GM12872 (cell line): Measurements from ENCODE around the gene SUPT7L.

Source experiments
- TF ChIP-seq, protein P1 (sequence below): IDR thresholded peaks from 3 replicates; pipeline ENCODE4 v1.5.1; 2011; ENCODE audit warnings: low read depth, mild to moderate bottlenecking, low read length, moderate library complexity; ENCODE audit not compliant: insufficient read depth

SUPT7L gene, protein sequence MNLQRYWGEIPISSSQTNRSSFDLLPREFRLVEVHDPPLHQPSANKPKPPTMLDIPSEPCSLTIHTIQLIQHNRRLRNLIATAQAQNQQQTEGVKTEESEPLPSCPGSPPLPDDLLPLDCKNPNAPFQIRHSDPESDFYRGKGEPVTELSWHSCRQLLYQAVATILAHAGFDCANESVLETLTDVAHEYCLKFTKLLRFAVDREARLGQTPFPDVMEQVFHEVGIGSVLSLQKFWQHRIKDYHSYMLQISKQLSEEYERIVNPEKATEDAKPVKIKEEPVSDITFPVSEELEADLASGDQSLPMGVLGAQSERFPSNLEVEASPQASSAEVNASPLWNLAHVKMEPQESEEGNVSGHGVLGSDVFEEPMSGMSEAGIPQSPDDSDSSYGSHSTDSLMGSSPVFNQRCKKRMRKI

DNA sequence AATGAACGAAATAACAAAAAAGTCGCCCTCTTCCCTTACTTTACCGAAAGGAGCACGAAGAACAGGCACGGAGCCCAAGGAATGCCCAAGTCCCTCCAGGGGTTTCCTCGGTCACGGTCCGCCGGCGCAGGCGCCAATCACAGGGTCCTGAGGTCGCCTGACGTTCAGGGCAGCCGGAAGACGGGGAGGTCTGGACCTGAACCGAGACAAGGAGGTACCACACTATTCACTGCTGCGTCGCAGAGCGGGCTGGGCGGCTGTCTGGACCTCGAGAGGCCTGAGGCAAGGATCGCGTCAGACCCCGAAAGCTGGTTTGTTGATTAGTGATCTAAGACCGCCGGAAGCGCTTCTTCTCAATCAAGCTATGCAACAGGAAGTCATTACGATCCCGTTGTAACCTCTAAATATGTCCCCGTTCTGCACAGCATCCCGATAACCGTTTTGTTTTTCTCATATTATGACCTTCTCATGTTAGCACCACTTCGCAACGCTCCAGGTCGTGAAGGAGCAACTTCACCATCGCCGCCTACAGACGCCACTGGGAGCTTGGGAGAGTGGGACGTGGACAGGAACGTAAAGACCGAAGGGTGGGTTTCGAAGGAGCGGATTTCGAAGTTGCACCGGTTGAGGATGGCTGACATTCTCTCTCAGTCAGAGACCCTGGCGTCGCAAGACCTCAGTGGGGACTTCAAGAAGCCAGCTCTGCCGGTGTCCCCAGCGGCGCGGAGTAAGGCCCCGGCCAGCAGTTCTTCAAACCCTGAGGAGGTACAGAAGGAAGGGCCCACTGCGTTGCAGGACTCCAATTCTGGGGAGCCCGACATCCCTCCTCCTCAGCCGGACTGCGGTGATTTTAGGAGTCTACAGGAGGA is at the start of gene SUPT7L, which contains the start of gene SLC4A1AP:
Gene SUPT7L, minus strand, starts transcription at position 330 of the 869 bp plus-strand sequence. CDS start 1,422 bp downstream, outside the sequence.
Gene SLC4A1AP, plus strand, starts transcription at position 605 of the 869 bp plus-strand sequence. Its CDS starts 26 bp downstream, at position 631.
- TF ChIP-seq, protein P1, sequence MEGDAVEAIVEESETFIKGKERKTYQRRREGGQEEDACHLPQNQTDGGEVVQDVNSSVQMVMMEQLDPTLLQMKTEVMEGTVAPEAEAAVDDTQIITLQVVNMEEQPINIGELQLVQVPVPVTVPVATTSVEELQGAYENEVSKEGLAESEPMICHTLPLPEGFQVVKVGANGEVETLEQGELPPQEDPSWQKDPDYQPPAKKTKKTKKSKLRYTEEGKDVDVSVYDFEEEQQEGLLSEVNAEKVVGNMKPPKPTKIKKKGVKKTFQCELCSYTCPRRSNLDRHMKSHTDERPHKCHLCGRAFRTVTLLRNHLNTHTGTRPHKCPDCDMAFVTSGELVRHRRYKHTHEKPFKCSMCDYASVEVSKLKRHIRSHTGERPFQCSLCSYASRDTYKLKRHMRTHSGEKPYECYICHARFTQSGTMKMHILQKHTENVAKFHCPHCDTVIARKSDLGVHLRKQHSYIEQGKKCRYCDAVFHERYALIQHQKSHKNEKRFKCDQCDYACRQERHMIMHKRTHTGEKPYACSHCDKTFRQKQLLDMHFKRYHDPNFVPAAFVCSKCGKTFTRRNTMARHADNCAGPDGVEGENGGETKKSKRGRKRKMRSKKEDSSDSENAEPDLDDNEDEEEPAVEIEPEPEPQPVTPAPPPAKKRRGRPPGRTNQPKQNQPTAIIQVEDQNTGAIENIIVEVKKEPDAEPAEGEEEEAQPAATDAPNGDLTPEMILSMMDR = no peak

DNA sequence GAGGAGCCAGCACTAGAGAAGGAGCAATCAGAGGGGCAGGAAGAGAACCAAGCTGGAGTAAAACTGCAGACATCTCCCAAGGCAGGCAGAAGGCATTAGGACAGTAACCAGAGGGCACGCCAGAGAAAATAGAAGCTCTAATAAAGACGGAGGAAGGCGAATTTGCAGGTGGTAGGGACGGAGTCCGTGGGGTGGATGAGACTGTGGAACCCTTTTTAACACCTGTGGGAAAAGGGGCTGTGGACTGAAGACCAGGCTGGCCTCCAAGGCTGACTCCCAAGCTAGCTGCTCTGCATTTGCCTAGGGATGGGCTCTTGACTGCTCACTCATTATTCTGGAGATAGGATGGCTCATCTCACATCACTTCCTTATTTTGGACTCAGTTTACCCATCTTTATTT is 49.8 kb upstream of the SUPT7L start:
- TF ChIP-seq, protein P1 = no peak

DNA sequence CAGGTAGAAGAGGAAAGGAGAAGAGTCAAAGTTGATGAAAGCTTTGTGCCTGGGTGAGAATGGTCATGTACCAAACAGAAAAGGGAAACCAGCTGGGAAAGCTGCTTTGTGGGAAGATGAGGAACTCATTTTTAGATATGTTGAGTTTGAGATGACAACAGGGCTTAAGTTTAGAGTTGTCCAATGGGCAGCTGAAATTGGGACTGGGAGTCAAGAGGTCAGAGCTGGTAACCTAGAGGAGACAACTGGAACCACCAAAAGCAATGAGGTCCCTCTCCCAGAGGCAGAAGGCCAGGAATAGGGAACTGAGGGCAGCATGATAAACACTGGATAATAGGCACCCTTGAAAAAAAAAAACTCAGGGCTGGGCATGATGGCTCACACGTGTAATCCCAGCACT is 49.1 kb upstream of the SUPT7L start:
- TF ChIP-seq, protein P1 = no peak

DNA sequence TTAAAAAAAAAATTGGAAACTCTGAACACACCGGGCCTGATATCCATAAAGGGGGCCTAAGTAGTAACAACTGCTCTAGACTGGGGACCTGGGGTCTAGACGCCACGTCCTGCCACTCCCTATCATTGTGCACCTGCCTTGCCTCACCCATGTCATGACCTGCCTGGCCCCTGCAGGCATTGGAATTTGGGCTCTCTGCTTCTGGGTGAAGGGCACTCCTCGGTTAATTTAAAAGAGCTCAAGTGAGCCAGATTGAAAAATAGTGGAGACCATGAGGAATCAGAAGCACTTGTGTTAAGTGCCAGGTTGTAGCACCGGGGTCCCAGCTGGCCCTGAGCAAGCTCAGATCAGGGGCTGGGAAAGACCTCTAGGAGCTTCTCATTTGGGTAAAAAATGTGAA is 48.4 kb upstream of the SUPT7L start:
- TF ChIP-seq, protein P1 = no peak

DNA sequence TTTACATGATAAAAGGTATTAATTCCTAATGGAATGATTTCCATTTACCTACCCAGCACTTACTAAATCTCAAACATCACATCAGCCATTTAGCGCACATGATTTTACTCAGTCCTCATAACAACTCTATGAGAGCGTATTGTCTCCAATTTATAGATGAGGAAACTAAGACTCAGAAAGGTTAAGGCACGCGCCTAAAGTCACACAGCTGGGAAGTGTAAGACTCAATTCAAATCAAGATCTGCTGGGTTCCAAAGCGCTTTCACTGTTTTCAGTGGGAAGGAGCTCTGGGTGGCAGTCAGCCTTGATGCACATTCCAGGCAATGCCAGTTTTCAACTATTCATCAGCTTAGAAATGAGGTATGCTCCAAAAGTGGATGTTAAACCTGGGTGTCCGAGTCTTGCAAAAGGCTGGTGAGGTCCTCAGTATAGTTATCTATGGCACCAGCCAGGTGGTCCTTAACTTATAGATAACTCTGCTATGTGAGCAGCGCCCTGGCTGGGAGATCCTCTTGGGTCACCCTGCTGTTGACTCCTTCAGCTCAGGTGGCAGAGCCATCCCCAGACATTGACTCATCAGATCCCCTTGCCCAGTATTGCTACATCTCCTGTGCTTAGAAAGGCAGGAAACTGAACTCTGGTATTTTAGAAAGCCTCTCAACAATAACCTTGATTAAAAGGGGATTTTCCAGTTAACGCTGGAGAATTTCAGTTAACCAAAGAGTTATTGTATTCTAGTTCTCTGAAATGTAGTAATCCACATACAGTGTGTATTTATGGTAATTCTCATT is 47.4 kb upstream of the SUPT7L start:
- TF ChIP-seq, protein P1 = no peak

DNA sequence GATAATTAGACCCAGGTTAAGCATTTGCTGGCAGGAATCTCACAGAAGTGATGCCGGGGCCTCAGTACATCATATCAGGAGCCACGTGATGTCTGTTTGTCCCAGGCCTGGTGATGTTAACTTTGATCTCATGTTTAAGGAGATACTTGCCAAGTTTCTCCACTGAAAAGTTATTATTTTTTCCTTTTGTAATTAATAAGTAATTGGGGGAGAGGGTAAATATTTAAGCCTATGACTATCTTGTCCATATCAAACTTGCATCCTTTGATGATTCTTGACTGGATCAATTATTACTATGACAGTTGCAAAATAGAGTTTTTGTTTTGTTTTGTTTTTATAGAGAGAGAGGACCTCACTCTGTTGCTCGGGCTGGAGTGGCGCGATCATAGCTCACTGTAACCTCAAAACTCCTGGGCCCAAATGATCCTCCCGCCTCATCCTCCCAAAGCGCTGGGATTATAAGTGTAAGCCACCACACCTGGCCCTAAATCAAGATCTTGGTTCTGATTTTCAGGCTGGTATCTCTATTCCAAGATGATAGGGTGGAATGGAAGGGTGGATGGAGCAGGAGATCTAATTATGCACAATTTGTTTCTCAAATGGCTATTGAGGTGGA is 46.7 kb upstream of the SUPT7L start:
- TF ChIP-seq, protein P1 = no peak
